NCI-H1105 (cell line): ENCODE data around the gene PKNOX2.

Experiments
- DNase-seq: peaks from one replicate; lab custom pipeline; 2025; lab: John Stamatoyannopoulos, UW

Gene PKNOX2

DNA sequence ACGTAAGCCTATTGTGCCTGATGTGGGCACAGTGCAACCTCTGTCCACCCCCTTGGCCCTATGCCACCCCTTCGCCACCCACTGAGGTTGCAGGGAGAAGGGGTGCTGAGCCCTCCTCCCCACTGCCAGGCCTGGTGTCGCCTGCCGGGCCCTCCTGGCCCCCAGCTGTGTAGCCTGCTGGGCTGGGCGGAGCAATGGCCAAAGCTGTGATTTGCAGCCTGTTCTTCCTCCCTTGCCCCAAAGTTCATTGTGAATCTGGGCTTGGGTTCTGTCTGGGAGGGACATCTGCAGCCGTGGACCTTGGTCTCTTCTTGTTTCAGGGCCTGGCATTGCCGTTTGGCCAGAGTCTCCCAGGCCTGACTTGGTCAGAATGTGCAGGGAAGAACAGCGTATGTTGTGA is 121.9 kb downstream of the PKNOX2 start:
- DNase-seq = no peak

DNA sequence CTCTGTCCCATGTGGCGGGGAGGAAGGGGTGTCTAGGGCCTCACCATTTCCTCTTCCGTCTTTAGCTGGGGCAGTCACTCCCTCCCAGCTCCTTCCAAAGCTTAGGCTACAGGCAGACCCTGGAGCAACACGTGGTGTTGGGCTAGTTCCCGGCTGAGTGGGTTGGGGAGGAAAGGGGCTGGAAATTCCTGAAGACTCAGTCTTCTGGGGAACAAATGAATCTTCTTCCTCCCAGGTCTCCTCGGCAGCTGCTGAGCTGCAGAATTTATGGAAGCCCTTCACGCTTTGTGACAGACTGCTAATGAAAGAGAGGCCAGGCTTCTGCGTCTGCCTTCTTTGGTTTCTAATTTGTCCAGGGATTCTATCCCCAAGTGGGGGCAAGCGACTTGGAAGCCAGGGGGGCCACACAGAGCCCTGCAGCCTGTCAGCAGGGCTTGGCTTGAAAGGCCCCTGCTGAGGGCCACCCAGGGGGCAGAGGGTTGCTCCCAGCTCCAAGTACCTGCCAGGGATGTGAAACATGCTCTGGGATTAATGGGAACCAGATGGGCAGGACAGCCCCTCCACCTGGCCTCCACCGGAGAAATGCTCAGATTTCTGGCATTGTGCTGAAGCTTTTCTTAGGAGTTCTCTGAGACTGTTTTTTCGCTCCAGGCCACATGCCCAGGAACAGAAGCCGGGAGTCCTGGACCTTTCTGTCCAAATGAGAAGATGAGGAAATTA is 123.1 kb downstream of the PKNOX2 start:
- no peak for DNase-seq

DNA sequence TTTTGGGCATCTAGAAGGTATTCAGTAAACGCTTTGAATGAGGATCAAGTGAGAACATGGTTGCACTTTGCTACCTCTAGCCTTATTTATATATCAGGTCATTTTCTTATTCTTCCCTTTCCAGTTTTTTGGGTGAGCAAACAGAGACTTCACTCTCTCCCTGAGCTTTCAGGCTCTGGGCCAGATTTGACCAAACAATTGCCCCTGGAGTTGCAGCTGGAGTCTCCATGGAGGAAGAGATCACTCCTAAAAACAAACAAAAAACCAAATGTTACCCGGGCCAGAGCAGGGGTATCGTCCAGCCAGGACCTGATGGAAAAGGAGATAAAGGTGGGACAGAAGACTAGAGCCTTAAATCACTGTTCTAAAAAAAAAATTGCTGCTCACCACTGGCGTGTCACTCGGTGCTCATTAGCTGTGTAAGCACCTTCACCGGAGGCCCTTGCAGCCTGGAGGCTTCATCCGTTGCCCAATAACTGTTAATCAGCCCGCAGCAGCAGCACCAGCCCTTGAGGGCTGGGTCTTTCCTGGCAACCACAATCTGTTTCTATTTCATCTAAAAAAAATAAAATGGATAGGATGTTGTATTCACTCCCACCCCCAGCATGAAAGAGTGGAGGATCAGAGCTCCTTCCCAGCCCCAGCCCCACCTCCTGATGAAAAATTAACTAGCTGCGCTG is 125.0 kb downstream of the PKNOX2 start:
- DNase-seq = no peak

DNA sequence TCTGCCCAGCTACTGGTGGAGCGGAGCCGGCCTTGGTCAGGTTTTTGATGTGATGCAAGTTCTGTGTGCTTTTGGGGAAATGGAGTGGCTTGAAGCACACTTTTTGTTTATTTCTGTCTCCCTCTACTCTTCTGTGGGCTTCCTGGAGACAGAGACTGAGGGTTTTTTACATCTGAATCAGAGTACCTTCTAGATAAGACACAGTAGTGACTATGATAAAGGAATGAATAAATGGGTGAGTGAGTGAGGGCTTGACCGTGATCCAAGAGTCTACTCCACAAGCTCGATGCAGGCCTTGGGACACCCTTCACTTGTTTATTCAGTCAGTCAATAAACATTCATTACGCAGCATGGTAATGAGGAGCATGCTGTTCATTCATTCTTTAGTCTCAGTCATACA is 125.7 kb downstream of the PKNOX2 start:
- DNase-seq = no peak

DNA sequence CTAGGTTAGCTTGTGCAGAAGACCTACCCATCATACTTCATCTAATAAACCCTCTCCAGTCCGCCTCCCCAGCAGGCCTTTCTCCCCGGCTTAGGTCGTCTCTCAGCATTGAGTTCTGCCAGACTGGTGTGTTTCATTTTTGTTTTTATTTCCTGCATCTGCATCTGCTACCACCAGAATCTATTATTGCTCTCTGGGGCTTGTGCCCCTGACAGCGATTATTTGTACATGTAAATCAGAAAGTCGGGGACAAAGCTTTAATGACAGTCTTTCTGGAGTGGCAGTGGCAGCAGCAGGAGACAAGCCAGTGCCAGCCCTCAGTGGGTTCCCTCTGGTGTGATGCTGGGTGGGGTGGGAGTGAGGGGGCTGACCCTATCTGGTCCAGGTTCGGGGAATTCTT is 127.5 kb downstream of the PKNOX2 start:
- no peak for DNase-seq

DNA sequence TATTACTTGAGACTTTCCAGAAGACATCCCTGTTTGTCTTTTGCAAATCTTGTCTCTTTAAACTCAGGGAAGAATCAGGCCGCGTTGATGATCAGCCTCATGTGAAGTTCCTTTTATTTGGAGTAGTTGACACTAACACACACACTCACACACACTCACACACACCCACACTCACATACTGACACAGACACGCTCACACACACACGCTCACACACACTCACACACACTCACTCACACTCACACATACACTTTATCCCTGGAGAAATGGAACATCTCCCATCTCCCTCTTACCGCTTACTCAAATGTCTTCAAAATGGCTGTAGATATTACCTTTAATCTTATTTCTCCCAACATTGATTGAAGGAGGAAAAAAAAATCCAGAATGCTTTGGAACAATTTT is 129.0 kb downstream of the PKNOX2 start:
- DNase-seq = no peak

DNA sequence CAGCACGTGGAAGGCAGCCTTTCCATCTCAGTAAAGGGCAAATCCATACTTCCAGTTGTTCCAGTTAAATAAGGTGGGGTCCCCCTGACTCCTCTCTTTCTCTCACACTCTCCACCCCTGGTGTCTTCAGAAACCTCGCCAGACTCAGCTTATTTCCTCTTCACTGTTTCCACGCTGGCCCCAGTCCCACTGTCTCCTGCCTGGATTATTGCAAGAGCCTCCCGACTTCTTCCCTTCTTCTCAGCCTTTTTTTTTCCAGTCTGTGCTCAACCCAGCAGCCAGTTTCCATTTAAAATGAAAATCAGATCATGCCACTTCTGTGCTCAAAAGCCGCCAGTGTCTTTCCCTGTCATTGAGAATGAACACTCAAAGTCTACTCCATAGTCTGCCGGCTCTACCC is 131.4 kb downstream of the PKNOX2 start:
- no peak for DNase-seq

DNA sequence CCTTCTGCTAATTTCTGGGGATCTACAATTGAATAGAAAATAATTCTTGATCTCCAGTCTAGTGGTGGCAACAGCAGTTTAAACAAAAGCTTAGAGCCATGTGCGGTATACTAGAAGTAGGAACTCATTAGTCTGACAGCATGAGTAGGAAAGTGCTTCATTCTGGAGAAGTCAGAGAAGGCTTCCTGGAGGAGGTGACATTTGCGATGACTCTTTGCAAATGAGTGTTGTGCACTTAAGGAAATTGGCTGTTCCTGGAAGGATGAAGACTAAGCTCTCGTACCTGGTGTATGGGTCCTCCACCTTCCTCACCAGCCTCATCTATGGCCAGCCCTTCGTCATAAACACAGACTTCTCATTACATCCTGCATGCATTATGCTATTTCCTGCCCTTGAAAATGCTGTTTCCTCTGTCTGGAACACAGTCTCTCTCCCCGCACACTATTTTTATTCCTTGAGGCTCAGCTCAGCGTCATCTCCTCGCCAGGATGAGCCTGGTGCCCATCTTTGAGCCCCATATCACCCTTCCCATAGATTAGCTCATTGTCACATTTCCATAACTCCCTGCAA is 132.9 kb downstream of the PKNOX2 start:
- DNase-seq = no peak

DNA sequence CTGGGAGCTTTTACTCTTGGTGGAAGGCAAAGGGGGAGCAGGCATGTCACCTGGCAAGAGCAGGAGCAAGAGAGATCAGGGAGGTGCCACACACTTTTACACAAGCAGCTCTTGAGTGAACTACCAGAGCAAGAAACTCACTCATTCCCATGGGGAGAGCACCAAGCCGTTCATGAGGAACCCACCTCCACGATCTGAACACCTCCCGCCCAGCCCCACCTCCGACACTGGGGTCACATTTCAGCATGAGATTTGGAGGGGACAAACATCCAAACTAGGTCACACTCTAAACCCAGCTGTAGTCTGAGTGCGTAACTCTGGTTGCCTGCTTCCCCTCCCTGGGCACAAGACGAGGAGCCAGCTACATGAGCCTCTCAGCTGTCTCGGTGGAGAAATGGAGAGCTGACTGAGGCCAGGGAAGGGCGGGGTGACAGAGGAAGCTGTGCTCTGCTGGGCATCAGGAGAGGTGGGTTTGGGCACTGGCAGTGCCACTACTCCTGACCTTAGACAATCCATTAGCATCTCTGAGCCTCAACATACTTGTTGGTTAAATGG is 134.6 kb downstream of the PKNOX2 start:
- DNase-seq = no peak

DNA sequence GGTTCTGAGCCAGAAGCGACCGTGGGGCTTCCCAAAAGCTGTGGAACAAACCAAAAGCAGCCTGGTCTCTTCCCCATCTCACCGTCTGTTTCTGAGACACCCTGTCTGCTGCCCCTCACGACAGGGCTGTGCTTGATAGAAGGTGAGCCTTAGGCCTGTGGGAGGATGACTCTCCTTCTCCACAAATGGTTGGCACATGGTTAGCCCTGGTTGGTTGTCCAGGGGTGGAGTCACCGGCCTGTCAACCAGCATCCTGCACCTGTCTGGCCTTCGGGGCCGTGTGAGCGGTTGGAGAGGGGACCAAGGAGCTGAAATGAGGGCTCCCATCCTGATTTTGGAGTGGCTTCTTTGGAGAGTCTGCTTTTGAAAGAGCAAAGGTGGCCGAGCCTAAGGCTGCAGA is 135.3 kb downstream of the PKNOX2 start:
- no peak for DNase-seq

DNA sequence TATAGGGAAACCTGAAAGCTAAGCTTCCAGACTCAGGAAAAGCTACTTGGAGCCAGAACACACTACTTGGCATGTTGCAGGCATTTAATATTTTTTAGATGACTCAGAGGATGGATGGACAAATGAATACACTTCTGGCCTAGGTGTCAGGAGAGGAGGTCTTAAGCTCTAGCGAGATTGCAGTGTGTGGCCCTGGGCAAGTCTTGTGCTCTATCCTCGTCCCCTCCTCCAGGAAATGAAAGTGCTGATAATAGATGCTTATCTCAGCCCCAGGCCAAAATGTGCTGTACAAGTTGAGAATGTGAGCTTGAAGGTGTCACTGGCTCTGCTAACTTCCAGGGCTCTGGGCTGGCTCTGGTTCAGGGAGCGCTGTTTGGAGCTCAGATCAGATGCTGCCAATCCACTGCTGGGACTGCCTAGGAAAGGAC is 136.3 kb downstream of the PKNOX2 start:
- no peak for DNase-seq

DNA sequence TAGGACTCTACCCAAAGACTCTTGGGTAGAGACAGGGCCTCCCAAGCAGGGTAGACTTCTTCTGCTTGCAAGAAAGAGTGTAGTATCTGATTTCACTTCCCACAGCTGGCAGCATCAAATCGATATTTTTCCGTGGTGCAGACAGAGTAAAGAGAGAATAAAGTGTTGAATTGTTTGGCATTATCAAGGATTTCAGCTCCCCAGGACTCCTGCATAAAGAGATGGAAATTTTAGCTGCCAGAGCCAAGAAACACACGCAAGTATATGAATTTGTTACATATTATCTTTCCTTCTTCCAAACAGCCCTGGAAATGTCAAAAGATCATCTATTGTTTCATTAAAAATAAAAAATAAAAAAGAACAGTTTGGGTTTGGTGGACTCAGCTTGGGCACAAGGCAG is 136.8 kb downstream of the PKNOX2 start:
- DNase-seq = no peak

DNA sequence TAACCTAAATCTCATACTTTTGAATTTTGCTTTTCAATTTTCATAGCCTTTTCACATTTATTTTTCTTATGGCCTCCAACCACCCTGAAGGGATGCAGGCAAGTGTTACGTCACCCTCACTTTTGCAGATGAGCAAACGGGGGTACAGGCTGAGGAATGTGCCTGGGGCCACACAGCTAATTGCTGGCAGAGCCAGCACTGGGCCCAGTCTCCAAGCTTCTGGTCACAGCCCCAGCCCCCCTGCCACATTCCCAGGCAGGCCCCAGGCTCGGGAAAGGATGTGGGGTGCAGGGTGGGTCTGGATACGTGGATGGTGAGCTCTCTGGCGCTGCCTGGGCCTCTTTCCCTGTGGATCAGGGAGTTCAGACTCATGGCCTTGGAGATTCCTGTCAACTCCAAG is 138.6 kb downstream of the PKNOX2 start:
- no peak for DNase-seq

DNA sequence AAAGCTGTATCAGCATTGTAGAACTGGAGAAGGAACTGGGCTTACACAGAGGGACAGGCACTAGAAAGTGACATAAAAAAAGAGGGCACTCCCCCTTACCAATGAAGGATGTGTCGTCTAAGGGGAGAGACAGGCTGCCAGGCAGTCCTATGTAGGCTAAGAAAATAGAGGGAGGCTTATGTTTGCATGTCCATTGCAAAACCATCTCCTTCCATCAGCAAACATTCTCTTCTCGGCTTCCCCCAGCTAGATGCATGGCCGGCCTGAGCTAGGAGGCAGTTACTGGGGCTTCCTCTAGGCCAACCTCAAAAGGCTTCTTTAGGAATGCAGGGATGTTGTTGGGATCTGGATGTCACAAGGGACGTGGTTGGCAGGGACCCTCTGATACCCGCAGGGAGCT is 139.1 kb downstream of the PKNOX2 start:
- DNase-seq = no peak

DNA sequence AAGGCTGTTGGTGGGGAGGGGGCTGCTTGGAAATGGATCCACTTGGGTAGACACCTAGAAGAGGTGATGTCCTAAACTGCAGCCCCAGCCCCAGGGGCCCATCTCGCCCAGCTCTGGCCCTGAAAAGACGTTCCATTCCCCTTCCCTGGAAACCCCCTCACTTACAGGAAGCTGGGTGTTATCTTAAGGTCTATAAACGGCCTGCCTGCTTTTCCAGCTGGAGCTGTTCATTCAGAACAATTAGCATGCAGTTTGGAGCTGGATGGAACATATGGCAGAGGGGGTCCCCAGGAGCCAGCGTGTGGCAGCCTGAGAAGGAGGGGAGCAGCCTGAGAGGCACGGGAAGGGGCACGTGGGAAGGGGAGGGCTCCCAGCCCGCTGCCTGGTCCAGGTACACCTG is 139.6 kb downstream of the PKNOX2 start:
- DNase-seq = no peak

DNA sequence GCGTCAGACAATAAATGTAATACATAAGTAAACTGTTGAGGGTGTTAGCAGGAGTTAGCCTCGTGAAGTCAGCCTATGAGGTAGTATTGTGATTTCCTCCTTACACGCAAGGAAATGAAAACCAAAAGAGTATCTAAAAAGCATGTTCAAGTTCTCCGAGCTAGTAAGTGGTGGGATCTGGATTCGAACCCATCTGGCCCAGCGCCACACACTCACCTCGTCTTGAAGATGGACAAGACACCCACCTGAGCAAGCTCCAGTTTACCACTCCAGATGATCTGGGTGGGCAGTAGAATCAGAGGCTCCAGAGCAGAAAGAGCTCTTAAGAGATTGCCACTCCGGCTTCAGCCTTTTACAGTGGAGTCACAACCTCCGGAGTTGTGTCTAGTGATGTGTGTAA is 140.3 kb downstream of the PKNOX2 start:
- DNase-seq = no peak

DNA sequence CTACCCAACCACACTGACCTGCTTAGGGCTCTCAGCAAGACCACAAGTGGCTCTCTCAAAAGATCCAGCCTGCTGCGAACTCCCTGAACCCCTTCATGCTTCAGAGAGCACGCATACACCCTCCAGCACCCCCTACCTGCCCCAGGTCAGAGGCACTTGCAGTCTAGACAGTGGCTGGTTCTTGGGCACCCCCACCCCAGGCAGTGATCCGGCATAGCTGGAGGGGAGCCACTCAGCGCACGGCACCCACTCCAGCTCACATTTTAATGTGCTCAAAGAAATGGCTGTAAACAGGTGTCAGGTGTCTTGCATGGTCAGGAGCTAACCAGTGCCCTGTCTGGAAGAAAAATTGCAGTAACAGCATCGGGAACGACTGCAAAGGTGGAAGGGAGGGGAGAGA is 140.8 kb downstream of the PKNOX2 start:
- peak; percentile 46 for DNase-seq

DNA sequence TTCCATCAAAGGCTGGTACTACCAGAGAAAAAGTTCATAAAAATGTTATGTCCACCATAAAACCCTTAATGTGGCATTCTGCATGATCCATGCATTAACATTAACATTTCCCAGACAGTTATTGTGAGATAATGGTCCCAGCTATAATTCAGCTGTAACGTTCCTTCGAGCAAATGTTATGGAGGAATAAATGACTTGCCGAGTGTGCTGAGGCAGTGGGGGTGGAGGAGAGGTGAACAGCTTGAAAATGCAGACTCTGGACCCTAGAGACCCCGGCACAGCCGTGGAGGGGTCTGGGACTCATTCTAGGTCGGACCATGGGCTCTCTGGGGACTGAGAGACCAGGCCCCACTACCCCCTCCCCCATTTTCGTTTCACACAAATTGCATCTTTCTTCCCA is 141.9 kb downstream of the PKNOX2 start:
- DNase-seq = no peak

DNA sequence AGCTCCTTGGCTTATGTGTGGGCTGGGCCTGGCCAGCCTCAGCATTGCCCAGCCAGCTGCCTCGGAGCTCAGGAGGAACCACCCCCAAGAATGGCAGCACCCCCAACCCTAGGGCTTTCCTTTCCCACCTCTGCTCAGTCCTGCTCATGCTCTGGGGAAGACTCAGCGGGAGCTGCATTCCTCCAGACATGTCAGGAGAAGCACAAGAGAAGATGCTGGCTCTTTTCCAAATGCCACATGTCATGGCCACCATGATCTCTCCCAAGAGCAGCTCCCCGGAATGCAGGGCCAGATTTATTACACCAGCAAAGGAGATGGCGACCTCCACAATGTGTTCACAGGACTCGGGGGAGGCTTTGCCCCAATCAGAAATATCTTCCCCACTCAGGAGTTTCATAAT is 143.7 kb downstream of the PKNOX2 start:
- no peak for DNase-seq

DNA sequence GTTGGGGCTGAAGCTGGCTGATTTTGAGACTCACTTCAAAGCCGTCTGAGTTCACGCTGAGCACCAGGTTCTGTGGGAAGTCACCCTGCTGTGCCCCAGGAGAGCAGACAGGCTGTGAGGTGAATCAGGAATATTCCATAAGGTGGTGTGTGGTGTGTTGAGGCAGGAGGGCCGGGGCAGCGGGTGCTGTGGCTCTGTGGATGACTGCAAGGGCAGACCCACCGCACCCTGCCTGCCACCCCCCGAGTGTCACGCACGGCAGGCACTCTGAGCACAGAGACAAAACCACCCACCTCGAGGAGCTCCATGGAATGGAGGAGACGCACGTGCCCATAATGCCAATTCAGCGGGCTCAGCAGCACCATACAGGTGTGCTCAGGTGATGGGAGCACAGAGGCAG is 147.8 kb downstream of the PKNOX2 start:
- no peak for DNase-seq

DNA sequence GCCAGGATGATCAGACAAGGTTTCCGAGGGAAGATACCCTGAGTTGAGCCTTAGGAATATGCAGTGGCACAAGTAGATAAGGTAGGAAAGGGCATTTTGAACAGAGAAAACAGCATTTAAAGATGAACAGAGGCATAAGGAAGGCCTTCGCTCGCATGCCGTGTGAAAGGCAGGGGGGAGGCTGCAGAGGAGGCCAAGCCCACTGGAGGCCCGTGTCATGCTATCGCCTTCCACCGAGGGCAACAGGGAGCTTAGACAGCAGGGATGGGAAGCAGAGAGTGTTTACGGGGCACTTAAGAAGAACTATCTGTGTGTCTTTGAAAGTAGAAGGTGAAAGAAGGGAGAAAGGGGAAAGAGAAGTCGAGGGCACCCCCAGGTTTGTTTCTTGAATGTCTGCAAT is 148.3 kb downstream of the PKNOX2 start:
- DNase-seq = no peak

DNA sequence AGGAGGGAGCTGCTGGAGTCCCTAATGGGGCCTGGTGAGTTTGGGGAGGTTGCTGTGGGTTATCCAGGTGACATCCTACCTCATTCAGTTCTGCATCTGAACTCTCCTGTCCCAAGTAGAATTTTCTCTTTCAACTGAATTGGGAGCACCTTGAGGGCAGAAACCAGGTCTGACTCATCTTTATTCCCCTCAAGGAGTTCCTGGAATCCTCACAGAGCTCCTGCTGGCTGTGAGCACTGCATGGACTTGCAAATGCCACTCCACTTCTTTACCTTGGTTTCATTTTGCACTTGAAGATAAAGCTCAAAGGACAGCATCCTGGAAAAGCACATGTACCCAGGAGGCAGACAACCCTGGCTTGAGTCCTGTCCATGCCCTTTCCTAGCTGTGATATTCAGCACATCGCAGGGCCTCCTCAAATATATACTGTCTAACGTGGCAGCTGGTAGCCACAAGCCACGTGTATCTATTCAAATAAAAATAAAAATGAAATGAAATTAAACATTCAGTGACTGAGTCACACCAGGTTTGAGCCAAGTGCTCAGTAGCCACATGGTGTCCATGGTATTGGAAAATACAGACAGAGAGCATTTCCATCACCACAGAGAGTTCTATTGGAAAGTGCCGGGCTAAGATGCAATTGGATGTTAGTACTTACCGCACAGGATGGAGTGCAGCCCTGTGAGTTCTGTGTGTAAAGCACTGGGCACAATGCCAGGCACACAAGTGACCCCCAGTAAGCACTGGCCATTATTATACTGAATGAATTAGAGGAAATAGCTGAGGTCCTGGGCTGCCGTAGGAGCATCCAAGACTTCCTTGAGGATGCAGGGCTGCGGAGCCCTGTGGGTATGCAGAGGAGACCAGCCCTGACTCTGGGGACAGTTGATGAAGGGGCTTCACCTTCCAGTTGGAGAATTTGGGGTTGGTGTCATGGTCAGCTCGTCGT is 149.0 kb downstream of the PKNOX2 start:
- no peak for DNase-seq
